Liver (tissue), 9 donors: ENCODE data around the gene PPP1R10. TPM values are rescaled to one million over a fixed set of nuclear protein-coding genes. Genes with fewer than 3 reads are reported as not detected.

Experiments
- DNase-seq: peaks from one replicate; pipeline ENCODE4 v3.0.0-alpha.2; 2017; ENCODE audit warnings: low spot score
- H3K27ac ChIP-seq, 2 donors: one replicate each; pipeline ENCODE4 v1.7.0; 2013; ENCODE audit warnings: inconsistent platforms in 2 of 2, low read length in 2 of 2, control low read depth in 1 of 2, low read depth in 1 of 2, mild to moderate bottlenecking in 1 of 2
- H3K27me3 ChIP-seq, 4 donors: one replicate each; pipeline versions ENCODE4 v1.6.1 to v1.7.0; 2013; ENCODE audit warnings: low read length in 3 of 4, inconsistent platforms in 1 of 4, mild to moderate bottlenecking in 1 of 4, moderate library complexity in 1 of 4; ENCODE audit not compliant: control insufficient read depth in 4 of 4, insufficient read depth in 4 of 4
- H3K36me3 ChIP-seq, 4 donors: one replicate each; pipeline versions ENCODE4 v1.6.1 to v1.7.0; 2013; ENCODE audit warnings: low read length in 3 of 4, mild to moderate bottlenecking in 3 of 4, low read depth in 1 of 4, moderate library complexity in 1 of 4; ENCODE audit not compliant: control insufficient read depth in 4 of 4, insufficient read depth in 3 of 4
- H3K4me1 ChIP-seq, 4 donors: one replicate each; pipeline versions ENCODE4 v1.6.1 to v1.7.0; 2013; ENCODE audit warnings: low read length in 3 of 4, mild to moderate bottlenecking in 3 of 4, moderate library complexity in 1 of 4; ENCODE audit not compliant: control insufficient read depth in 4 of 4, insufficient read depth in 4 of 4
- H3K4me3 ChIP-seq, 3 donors: one replicate each; pipeline versions ENCODE4 v1.6.1 to v1.7.0; 2013; ENCODE audit warnings: low read length in 3 of 3, control low read depth in 1 of 3, low read depth in 1 of 3, mild to moderate bottlenecking in 1 of 3
- H3K9ac ChIP-seq, 2 donors: one replicate each; pipeline ENCODE4 v1.7.0; 2013; ENCODE audit warnings: low read length in 2 of 2, mild to moderate bottlenecking in 2 of 2, moderate library complexity in 2 of 2, control low read depth in 1 of 2, low read depth in 1 of 2
- H3K9me3 ChIP-seq, 4 donors: one replicate each; pipeline versions ENCODE4 v1.6.1 to v1.7.0; 2013; ENCODE audit warnings: low read length in 3 of 4; ENCODE audit not compliant: control insufficient read depth in 4 of 4
- EGR1 ChIP-seq, 2 donors: IDR thresholded peaks; 2 replicates each; pipeline ENCODE4 v1.6.1; 2016 to 2018; ENCODE audit warnings: antibody characterized with exemption in 2 of 2, low read depth in 2 of 2
- FOXA1 ChIP-seq: IDR thresholded peaks from 2 replicates; pipeline ENCODE4 v1.6.1; 2016; ENCODE audit warnings: antibody characterized with exemption
- FOXA2 ChIP-seq: IDR thresholded peaks from 2 replicates; pipeline ENCODE4 v1.6.1; 2016; ENCODE audit warnings: antibody characterized with exemption
- GABPA ChIP-seq, 2 donors: IDR thresholded peaks in 1 of 2; conservative IDR thresholded peaks in 1 of 2; 2 replicates each; pipeline ENCODE4 v1.6.1; 2016; ENCODE audit warnings: antibody characterized with exemption in 2 of 2, mild to moderate bottlenecking in 1 of 2, moderate library complexity in 1 of 2
- HNF4A ChIP-seq, 2 donors: conservative IDR thresholded peaks; 2 replicates each; pipeline ENCODE4 v1.6.1; 2016; ENCODE audit warnings: antibody characterized with exemption in 2 of 2, mild to moderate bottlenecking in 2 of 2
- HNF4G ChIP-seq: IDR thresholded peaks from 2 replicates; pipeline ENCODE4 v1.6.1; 2016; ENCODE audit warnings: antibody characterized with exemption
- JUND ChIP-seq, 2 donors: IDR thresholded peaks; 2 replicates each; pipeline ENCODE4 v1.6.1; 2016; ENCODE audit warnings: antibody characterized with exemption in 2 of 2
- NR2F2 ChIP-seq: IDR thresholded peaks from 2 replicates; pipeline ENCODE4 v1.6.1; 2016; ENCODE audit warnings: antibody characterized with exemption
- RAD21 ChIP-seq, 2 donors: IDR thresholded peaks; 2 replicates each; pipeline ENCODE4 v1.6.1; 2016; ENCODE audit warnings: antibody characterized with exemption in 2 of 2, mild to moderate bottlenecking in 2 of 2
- RXRA ChIP-seq, 2 donors: IDR thresholded peaks; 2 replicates each; pipeline ENCODE4 v1.6.1; 2017 to 2018; ENCODE audit warnings: antibody characterized with exemption in 2 of 2, mild to moderate bottlenecking in 1 of 2
- SP1 ChIP-seq: IDR thresholded peaks from 2 replicates; pipeline ENCODE4 v1.6.1; 2018; ENCODE audit warnings: antibody characterized with exemption, mild to moderate bottlenecking
- TAF1 ChIP-seq: conservative IDR thresholded peaks from 2 replicates; pipeline ENCODE4 v1.6.1; 2016; ENCODE audit warnings: antibody characterized with exemption, mild to moderate bottlenecking
- YY1 ChIP-seq: IDR thresholded peaks from 2 replicates; pipeline ENCODE4 v1.6.1; 2016; ENCODE audit warnings: antibody characterized with exemption, mild to moderate bottlenecking
- WGBS: extraction: QIAGEN DNeasy Blood & Tissue Kit; methylation state at CpG from one replicate; pipeline ENCODE4 v1.1.7; 2013; 5-methylcytosine and 5-hydroxymethylcytosine counted together
- polyA plus RNA-seq, 2 donors: library from polyadenylated mRNA; stranded (reverse) in 1 of 2; unstranded in 1 of 2; fragments of 200-250 nt in 1 of 2; fragments of >200 nt in 1 of 2; fragmentation: Nextera tagmentation in 1 of 2; extraction: Ambion mirVana in 1 of 2; gene quantifications; one replicate each; pipeline versions ENCODE4 v1.2.1 to v1.2.3, GENCODE V29; 2013 to 2015
- total RNA-seq, 2 donors: library from RNA; depleted of rRNA; stranded (reverse); fragments of >200 nt; gene quantifications; one replicate each; pipeline ENCODE4 v1.2.3, GENCODE V29; 2014
- TF ChIP-seq, protein P1 (sequence below): IDR thresholded peaks from 2 replicates; pipeline ENCODE4 v1.6.1; 2016; ENCODE audit warnings: antibody characterized with exemption
- TF ChIP-seq, protein P2 (sequence below): IDR thresholded peaks from 2 replicates; pipeline ENCODE4 v1.6.1; 2016; ENCODE audit warnings: antibody characterized with exemption, mild to moderate bottlenecking
- TF ChIP-seq, protein P3 (sequence below): IDR thresholded peaks from 2 replicates; pipeline ENCODE4 v1.6.1; 2016; ENCODE audit warnings: antibody characterized with exemption
- TF ChIP-seq, protein P4 (sequence below): fragments of 150-350 bp; IDR thresholded peaks from 2 replicates; pipeline ENCODE4 v1.5.1; 2017; ENCODE audit warnings: improper control_type of control experiment, low read depth, low read length; ENCODE audit not compliant: missing input control
- TF ChIP-seq, protein P5 (sequence below): IDR thresholded peaks from 2 replicates; pipeline ENCODE4 v1.6.1; 2016; ENCODE audit warnings: antibody characterized with exemption
- donor health status: healthy.
- donor health status: healthy.
- donor health status: healthy.
- donor health status: healthy.
- donor health status: healthy.

Gene PPP1R10
- total and polyA plus RNA-seq, 4 donors = 11.1 to 21.1 (median 14.1) TPM

DNA sequence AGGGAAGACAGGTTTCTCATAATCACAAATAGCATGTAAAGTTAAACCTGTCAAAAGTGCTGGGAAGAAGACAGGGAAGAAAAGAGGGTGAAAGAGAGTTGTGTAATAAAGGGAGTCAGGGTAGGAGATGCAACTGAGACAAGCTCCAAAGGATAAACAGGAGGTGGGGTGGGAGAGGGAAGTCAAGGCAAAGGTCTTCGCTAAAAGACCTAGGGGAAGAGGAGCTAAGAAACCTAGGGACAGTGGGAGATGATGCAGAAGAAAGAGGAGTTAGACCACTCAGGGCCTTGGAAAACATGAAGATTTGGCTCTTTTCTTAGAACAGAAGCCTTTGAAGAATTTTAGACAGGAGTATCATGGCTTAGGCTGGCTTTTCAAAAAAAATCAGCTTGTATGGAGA, 52.9 kb downstream of the PPP1R10 start:
- no peak overlapping the region for H3K4me3 ChIP-seq
- 93% methylated on average over 1 of the region's 1 CpG for WGBS
- H3K9me3 ChIP-seq = no peaks in the 10 kb centered on the region
- no peak overlapping the region for H3K9ac ChIP-seq
- H3K4me1 ChIP-seq = peaks cover 7 to 47% (median 43%) of the 10 kb centered on the region in 4 donors
- H3K27ac ChIP-seq = peak overlapping the region in 1 of 2 donors; percentile 37
- peaks cover 0 to 11% (median 4%) of the 10 kb centered on the region in 4 donors for H3K36me3 ChIP-seq
- no peaks in the 10 kb centered on the region for H3K27me3 ChIP-seq
- no peak for DNase-seq
- TF ChIP-seq YY1 (no peak), JUND (IDR thresholded peaks at IDR 0.05) (no peak), HNF4A (conservative IDR thresholded peaks at IDR 0.05) (no peak), SP1 (no peak), GABPA (IDR thresholded peaks at IDR 0.05 in 1 of 2, conservative IDR thresholded peaks at IDR 0.05 in 1 of 2) (no peak), NR2F2 (no peak), TAF1 (no peak), HNF4G (no peak), FOXA2 (no peak), RAD21 (IDR thresholded peaks at IDR 0.05) (no peak), FOXA1 (no peak), EGR1 (IDR thresholded peaks at IDR 0.05; ENCODE audit: low read depth in 2 of 2) (no peak), RXRA (IDR thresholded peaks at IDR 0.05) (no peak)
- TF ChIP-seq, protein P1, sequence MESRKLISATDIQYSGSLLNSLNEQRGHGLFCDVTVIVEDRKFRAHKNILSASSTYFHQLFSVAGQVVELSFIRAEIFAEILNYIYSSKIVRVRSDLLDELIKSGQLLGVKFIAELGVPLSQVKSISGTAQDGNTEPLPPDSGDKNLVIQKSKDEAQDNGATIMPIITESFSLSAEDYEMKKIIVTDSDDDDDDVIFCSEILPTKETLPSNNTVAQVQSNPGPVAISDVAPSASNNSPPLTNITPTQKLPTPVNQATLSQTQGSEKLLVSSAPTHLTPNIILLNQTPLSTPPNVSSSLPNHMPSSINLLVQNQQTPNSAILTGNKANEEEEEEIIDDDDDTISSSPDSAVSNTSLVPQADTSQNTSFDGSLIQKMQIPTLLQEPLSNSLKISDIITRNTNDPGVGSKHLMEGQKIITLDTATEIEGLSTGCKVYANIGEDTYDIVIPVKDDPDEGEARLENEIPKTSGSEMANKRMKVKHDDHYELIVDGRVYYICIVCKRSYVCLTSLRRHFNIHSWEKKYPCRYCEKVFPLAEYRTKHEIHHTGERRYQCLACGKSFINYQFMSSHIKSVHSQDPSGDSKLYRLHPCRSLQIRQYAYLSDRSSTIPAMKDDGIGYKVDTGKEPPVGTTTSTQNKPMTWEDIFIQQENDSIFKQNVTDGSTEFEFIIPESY = no peak
- TF ChIP-seq, protein P2, sequence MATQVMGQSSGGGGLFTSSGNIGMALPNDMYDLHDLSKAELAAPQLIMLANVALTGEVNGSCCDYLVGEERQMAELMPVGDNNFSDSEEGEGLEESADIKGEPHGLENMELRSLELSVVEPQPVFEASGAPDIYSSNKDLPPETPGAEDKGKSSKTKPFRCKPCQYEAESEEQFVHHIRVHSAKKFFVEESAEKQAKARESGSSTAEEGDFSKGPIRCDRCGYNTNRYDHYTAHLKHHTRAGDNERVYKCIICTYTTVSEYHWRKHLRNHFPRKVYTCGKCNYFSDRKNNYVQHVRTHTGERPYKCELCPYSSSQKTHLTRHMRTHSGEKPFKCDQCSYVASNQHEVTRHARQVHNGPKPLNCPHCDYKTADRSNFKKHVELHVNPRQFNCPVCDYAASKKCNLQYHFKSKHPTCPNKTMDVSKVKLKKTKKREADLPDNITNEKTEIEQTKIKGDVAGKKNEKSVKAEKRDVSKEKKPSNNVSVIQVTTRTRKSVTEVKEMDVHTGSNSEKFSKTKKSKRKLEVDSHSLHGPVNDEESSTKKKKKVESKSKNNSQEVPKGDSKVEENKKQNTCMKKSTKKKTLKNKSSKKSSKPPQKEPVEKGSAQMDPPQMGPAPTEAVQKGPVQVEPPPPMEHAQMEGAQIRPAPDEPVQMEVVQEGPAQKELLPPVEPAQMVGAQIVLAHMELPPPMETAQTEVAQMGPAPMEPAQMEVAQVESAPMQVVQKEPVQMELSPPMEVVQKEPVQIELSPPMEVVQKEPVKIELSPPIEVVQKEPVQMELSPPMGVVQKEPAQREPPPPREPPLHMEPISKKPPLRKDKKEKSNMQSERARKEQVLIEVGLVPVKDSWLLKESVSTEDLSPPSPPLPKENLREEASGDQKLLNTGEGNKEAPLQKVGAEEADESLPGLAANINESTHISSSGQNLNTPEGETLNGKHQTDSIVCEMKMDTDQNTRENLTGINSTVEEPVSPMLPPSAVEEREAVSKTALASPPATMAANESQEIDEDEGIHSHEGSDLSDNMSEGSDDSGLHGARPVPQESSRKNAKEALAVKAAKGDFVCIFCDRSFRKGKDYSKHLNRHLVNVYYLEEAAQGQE = no peak
- TF ChIP-seq, protein P3, sequence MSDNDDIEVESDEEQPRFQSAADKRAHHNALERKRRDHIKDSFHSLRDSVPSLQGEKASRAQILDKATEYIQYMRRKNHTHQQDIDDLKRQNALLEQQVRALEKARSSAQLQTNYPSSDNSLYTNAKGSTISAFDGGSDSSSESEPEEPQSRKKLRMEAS = no peak
- TF ChIP-seq, protein P4, sequence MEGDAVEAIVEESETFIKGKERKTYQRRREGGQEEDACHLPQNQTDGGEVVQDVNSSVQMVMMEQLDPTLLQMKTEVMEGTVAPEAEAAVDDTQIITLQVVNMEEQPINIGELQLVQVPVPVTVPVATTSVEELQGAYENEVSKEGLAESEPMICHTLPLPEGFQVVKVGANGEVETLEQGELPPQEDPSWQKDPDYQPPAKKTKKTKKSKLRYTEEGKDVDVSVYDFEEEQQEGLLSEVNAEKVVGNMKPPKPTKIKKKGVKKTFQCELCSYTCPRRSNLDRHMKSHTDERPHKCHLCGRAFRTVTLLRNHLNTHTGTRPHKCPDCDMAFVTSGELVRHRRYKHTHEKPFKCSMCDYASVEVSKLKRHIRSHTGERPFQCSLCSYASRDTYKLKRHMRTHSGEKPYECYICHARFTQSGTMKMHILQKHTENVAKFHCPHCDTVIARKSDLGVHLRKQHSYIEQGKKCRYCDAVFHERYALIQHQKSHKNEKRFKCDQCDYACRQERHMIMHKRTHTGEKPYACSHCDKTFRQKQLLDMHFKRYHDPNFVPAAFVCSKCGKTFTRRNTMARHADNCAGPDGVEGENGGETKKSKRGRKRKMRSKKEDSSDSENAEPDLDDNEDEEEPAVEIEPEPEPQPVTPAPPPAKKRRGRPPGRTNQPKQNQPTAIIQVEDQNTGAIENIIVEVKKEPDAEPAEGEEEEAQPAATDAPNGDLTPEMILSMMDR = no peak
- TF ChIP-seq, protein P5, sequence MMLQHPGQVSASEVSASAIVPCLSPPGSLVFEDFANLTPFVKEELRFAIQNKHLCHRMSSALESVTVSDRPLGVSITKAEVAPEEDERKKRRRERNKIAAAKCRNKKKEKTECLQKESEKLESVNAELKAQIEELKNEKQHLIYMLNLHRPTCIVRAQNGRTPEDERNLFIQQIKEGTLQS = no peak
